Glomerular endothelial cell (primary cell): ENCODE measurements around the gene MS4A2. TPM values are rescaled to one million over a fixed set of nuclear protein-coding genes. Genes with fewer than 3 reads are reported as not detected.
"Not testable (repeated sequence)": the region's sequence is repeated elsewhere in the genome, so short reads cannot be mapped to it uniquely, and the experiment has no call there.

Experiments
- DNase-seq: peaks from one replicate; pipeline ENCODE4 v3.0.0-alpha.2; 2011; ENCODE audit warnings: low read depth, low spot score; ENCODE audit errors: extremely low read depth
- total RNA-seq: library from RNA; depleted of rRNA; stranded (reverse); fragments of >200 nt; gene quantifications from 2 replicates; pipeline ENCODE4 v1.2.3, GENCODE V29; 2015

MS4A2 gene
- total RNA-seq, 1 donor from 2014 or later, result not detected

- no peak for DNase-seq
Observed at GRCh38 chr11:60100516-60100915, 12.1 kb downstream of the MS4A2 start.

- DNase-seq, result not testable (repeated sequence)
Observed at GRCh38 chr11:60101368-60101767, 12.9 kb downstream of the MS4A2 start.

- not testable (repeated sequence) for DNase-seq
Observed at GRCh38 chr11:60104471-60105115, 16.1 kb downstream of the MS4A2 start.

- not testable (repeated sequence) for DNase-seq
Observed at GRCh38 chr11:60108631-60109030, 20.2 kb downstream of the MS4A2 start.

- DNase-seq, result no peak
Observed at GRCh38 chr11:60111793-60112192, 23.3 kb downstream of the MS4A2 start.

GRCh38 chr11:60116996-60117790 lies 28.7 kb downstream of the MS4A2 start:
- DNase-seq, result no peak

- no peak for DNase-seq
Observed at GRCh38 chr11:60118338-60118737, 29.9 kb downstream of the MS4A2 start.

- no peak for DNase-seq
Observed at GRCh38 chr11:60119710-60120109, 31.2 kb downstream of the MS4A2 start.

GRCh38 chr11:60121264-60121663 lies 32.8 kb downstream of the MS4A2 start:
- no peak for DNase-seq

GRCh38 chr11:60122414-60123036 lies 34.1 kb downstream of the MS4A2 start:
- DNase-seq, result no peak

GRCh38 chr11:60124802-60125432 lies 36.5 kb downstream of the MS4A2 start:
- no peak for DNase-seq

- no peak for DNase-seq
Observed at GRCh38 chr11:60125956-60126585, 37.6 kb downstream of the MS4A2 start.

GRCh38 chr11:60127311-60127811 lies 38.9 kb downstream of the MS4A2 start:
- DNase-seq, result no peak

GRCh38 chr11:60128376-60128775 lies 39.9 kb downstream of the MS4A2 start:
- no peak for DNase-seq

- DNase-seq, result not testable (repeated sequence)
Observed at GRCh38 chr11:60128866-60129265, 40.4 kb downstream of the MS4A2 start.

- DNase-seq, result no peak
Observed at GRCh38 chr11:60129853-60130252, 41.4 kb downstream of the MS4A2 start.

- peak; percentile 22 for DNase-seq
Observed at GRCh38 chr11:60130496-60130895, 42.0 kb downstream of the MS4A2 start.

GRCh38 chr11:60131912-60132311 lies 43.4 kb downstream of the MS4A2 start:
- DNase-seq, result no peak

GRCh38 chr11:60133917-60134316 lies 45.5 kb downstream of the MS4A2 start:
- no peak for DNase-seq

GRCh38 chr11:60143768-60144167 lies 55.3 kb downstream of the MS4A2 start:
- no peak for DNase-seq

- no peak for DNase-seq
Observed at GRCh38 chr11:60145677-60146076, 57.2 kb downstream of the MS4A2 start.
